OCI-LY1 (cell line): Measurements from ENCODE around the gene ST7L.

Source experiments
- EZH2 ChIP-seq: fragments of 200-600 bp; sonication (generic), shearing (Covaris generic); IDR thresholded peaks from 2 replicates; pipeline ENCODE4 v1.8.0; 2017; ENCODE audit warnings: borderline replicate concordance, mixed run types, mild to moderate bottlenecking, antibody characterized with exemption, low read length, moderate library complexity, mixed read lengths
- TF ChIP-seq, protein P1 (sequence below): fragments of 200-600 bp; sonication (generic), shearing (Covaris generic); IDR thresholded peaks from 2 replicates; pipeline ENCODE4 v1.5.1; 2017; ENCODE audit warnings: mild to moderate bottlenecking, antibody characterized with exemption, low read length, moderate library complexity, mixed read lengths

GRCh38 chr1:112514901-112515300 is 104.0 kb downstream of the ST7L start:
- TF ChIP-seq, protein P1, sequence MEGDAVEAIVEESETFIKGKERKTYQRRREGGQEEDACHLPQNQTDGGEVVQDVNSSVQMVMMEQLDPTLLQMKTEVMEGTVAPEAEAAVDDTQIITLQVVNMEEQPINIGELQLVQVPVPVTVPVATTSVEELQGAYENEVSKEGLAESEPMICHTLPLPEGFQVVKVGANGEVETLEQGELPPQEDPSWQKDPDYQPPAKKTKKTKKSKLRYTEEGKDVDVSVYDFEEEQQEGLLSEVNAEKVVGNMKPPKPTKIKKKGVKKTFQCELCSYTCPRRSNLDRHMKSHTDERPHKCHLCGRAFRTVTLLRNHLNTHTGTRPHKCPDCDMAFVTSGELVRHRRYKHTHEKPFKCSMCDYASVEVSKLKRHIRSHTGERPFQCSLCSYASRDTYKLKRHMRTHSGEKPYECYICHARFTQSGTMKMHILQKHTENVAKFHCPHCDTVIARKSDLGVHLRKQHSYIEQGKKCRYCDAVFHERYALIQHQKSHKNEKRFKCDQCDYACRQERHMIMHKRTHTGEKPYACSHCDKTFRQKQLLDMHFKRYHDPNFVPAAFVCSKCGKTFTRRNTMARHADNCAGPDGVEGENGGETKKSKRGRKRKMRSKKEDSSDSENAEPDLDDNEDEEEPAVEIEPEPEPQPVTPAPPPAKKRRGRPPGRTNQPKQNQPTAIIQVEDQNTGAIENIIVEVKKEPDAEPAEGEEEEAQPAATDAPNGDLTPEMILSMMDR, result no peak
- TF ChIP-seq EZH2, result no peak
